ENCODE results near the gene ANKRD2.
"Not testable (repeated sequence)": the region's sequence is repeated elsewhere in the genome, so short reads cannot be mapped to it uniquely, and the experiment has no call there.

- not testable (repeated sequence) for TF ChIP-seq CTCF, REST, ZNF792, ZNF133 (tag by site-specific recombination; IDR thresholded peaks at IDR 0.05)
These were observed 18.2 kb upstream of the ANKRD2 start for GRCh38 chr10:97554336-97554735.
